ENCODE data around the gene CCNF. TPM values are rescaled to one million over a fixed set of nuclear protein-coding genes. Genes with fewer than 3 reads are reported as not detected.

The CCNF gene
- total and polyA plus RNA-seq, 9 of the 15 experiments (the other 6 are each of a cell fraction or from before 2014, with no cell fraction given), result 4.1 to 70.1 (median 29.5) TPM

DNA sequence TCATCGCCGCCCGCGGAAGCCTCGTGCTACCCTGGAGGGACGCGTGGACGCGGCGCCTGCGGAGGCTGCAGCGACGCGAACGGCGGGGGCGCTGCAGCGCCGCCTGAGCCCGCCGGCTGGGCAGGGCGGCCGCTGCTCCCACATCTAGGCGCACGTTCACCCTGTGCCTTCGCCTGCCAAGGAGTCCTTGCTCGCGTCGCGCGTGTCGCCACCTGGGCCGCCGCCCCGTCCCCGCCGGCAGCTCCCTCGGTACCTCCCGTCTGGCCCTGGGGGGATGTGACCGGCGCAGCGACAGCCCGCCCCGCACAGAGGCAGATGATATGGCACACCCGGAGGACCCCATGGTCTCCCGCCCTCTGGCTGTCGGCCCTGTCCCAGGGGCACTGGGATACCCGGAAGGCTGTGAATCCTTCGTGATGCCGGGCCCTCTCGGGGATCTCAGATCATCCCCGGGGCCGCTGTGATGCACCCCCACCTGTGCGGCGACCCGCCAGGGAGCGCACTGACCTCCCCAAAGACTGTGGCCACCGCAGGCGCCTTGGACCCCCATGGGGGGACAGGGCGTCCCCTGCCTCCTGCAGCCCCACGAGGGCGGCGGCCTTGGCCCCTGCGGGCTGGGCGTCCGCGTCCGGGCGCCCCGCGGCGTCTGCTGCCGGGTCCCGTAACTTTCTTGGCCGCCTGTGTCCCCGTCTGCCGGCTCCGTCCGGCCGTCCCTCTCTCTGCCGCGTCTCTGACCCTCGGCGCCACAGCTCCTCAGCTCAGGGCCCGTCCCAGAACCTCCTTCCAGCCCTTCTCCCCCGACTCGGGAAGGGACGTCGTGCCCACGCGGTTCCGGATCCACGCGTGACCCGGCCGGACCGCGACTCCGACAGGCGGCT lies 45.0 kb downstream of the CCNF start (continued):
- TF ChIP-seq JUN (IDR thresholded peaks at IDR 0.05; ENCODE audit: borderline replicate concordance, low read depth, low read length) (no peak), JUN (CRISPR knock-in tag; IDR thresholded peaks at IDR 0.05; ENCODE audit: borderline replicate concordance) (peak; percentile 61; the same call in 1 of the 2 replicates), SMARCB1 (IDR thresholded peaks at IDR 0.05; ENCODE audit: insufficient read length, low read depth) (no peak), HDAC2 (IDR thresholded peaks at IDR 0.05) (no peak), ZFP30 (CRISPR knock-in tag; IDR thresholded peaks at IDR 0.05; ENCODE audit: borderline replicate concordance) (no peak), ZNF347 (CRISPR knock-in tag; IDR thresholded peaks at IDR 0.05; ENCODE audit: low read depth) (no peak), CXXC5 (CRISPR knock-in tag; IDR thresholded peaks at IDR 0.05) (peak; percentile 80), ZNF583 (CRISPR knock-in tag; IDR thresholded peaks at IDR 0.05) (0 out of 2 replicates have a peak, but pooled peaks have one; percentile 55), NR4A1 (CRISPR knock-in tag; IDR thresholded peaks at IDR 0.05) (0 out of 2 replicates have a peak, but pooled peaks have one; percentile 67), NR4A1 (tag; IDR thresholded peaks at IDR 0.05) (no peak), NONO (IDR thresholded peaks at IDR 0.05; ENCODE audit: low read depth in 2 of 2, low read length in 1 of 2) (peak in 1 of 2 experiments; percentile 49; a peak in 2 of 4 replicates), NR2C1 (IDR thresholded peaks at IDR 0.05) (no peak), NR2C1 (tag; IDR thresholded peaks at IDR 0.05) (no peak), MTF1 (CRISPR knock-in tag; IDR thresholded peaks at IDR 0.05; ENCODE audit: borderline replicate concordance) (no peak), TGIF2 (CRISPR knock-in tag; IDR thresholded peaks at IDR 0.05) (peak; percentile 72; the same call in 1 of the 2 replicates), KDM5B (IDR thresholded peaks at IDR 0.05; ENCODE audit: insufficient replicate concordance, low read depth, low read length) (peak; percentile 58), POLR2A (conservative IDR thresholded peaks at IDR 0.05) (peak; percentile 72), ZSCAN29 (IDR thresholded peaks at IDR 0.05) (peak; percentile 94)
- TF ChIP-seq, protein P1, sequence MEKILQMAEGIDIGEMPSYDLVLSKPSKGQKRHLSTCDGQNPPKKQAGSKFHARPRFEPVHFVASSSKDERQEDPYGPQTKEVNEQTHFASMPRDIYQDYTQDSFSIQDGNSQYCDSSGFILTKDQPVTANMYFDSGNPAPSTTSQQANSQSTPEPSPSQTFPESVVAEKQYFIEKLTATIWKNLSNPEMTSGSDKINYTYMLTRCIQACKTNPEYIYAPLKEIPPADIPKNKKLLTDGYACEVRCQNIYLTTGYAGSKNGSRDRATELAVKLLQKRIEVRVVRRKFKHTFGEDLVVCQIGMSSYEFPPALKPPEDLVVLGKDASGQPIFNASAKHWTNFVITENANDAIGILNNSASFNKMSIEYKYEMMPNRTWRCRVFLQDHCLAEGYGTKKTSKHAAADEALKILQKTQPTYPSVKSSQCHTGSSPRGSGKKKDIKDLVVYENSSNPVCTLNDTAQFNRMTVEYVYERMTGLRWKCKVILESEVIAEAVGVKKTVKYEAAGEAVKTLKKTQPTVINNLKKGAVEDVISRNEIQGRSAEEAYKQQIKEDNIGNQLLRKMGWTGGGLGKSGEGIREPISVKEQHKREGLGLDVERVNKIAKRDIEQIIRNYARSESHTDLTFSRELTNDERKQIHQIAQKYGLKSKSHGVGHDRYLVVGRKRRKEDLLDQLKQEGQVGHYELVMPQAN (IDR thresholded peaks at IDR 0.05; ENCODE audit: borderline replicate concordance), result 0 out of 2 replicates have a peak, but pooled peaks have one; percentile 23
- TF ChIP-seq, protein P2, sequence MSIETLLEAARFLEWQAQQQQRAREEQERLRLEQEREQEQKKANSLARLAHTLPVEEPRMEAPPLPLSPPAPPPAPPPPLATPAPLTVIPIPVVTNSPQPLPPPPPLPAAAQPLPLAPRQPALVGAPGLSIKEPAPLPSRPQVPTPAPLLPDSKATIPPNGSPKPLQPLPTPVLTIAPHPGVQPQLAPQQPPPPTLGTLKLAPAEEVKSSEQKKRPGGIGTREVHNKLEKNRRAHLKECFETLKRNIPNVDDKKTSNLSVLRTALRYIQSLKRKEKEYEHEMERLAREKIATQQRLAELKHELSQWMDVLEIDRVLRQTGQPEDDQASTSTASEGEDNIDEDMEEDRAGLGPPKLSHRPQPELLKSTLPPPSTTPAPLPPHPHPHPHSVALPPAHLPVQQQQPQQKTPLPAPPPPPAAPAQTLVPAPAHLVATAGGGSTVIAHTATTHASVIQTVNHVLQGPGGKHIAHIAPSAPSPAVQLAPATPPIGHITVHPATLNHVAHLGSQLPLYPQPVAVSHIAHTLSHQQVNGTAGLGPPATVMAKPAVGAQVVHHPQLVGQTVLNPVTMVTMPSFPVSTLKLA (conservative IDR thresholded peaks at IDR 0.05), result peak in 1 of 2 experiments; percentile 38; a peak in 2 of 4 replicates
- TF ChIP-seq, protein P3, sequence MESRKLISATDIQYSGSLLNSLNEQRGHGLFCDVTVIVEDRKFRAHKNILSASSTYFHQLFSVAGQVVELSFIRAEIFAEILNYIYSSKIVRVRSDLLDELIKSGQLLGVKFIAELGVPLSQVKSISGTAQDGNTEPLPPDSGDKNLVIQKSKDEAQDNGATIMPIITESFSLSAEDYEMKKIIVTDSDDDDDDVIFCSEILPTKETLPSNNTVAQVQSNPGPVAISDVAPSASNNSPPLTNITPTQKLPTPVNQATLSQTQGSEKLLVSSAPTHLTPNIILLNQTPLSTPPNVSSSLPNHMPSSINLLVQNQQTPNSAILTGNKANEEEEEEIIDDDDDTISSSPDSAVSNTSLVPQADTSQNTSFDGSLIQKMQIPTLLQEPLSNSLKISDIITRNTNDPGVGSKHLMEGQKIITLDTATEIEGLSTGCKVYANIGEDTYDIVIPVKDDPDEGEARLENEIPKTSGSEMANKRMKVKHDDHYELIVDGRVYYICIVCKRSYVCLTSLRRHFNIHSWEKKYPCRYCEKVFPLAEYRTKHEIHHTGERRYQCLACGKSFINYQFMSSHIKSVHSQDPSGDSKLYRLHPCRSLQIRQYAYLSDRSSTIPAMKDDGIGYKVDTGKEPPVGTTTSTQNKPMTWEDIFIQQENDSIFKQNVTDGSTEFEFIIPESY (CRISPR knock-in tag; IDR thresholded peaks at IDR 0.05), result peak; percentile 8; the same call in 1 of the 2 replicates

Measured in K562 (cell line).